NCI-H748 treated with DMSO at 0.1 percent for 48 hours (cell line): ENCODE measurements around the gene SLFN13.
A peak's percentile ranks its signal among the peaks of the same experiment; 100 is the strongest.
"Not testable (repeated sequence)": the region's sequence is repeated elsewhere in the genome, so short reads cannot be mapped to it uniquely, and the experiment has no call there.

Experiments
- DNase-seq: peaks from one replicate; lab custom pipeline; 2025; lab: John Stamatoyannopoulos, UW

Gene SLFN13, protein sequence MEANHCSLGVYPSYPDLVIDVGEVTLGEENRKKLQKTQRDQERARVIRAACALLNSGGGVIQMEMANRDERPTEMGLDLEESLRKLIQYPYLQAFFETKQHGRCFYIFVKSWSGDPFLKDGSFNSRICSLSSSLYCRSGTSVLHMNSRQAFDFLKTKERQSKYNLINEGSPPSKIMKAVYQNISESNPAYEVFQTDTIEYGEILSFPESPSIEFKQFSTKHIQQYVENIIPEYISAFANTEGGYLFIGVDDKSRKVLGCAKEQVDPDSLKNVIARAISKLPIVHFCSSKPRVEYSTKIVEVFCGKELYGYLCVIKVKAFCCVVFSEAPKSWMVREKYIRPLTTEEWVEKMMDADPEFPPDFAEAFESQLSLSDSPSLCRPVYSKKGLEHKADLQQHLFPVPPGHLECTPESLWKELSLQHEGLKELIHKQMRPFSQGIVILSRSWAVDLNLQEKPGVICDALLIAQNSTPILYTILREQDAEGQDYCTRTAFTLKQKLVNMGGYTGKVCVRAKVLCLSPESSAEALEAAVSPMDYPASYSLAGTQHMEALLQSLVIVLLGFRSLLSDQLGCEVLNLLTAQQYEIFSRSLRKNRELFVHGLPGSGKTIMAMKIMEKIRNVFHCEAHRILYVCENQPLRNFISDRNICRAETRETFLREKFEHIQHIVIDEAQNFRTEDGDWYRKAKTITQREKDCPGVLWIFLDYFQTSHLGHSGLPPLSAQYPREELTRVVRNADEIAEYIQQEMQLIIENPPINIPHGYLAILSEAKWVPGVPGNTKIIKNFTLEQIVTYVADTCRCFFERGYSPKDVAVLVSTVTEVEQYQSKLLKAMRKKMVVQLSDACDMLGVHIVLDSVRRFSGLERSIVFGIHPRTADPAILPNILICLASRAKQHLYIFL

GRCh38 chr17:35448214-35448898, at the start of gene SLFN13:
TSS of gene SLFN13 (minus strand) at chr17:35448766. CDS start at chr17:35445680, 3,086 bp downstream.
- DNase-seq = peak; percentile 71

GRCh38 chr17:35496451-35497290, 48.1 kb upstream of the SLFN13 start:
- no peak for DNase-seq

- DNase-seq = no peak
These were observed 44.5 kb upstream of the SLFN13 start for GRCh38 chr17:35493040-35493439.

DNA sequence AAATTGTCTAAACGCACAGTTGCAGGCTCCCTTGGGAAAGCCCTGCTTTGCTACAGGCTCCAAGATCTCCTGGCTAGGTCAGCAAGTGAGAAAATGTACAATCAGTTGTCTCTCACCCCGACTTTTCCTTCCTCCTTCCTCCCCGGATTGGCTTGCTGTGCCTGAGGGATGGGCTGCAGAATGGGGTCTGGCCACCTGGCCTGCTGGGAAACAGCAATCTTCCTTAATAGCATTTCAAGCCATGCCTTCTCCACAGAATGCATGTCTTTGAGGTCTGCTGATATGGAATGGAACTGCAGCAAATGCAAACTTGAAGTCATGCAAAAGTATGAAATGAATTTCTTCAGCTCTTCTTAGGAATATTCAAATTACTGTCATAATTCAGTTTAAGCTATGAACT, 42.9 kb upstream of the SLFN13 start:
- DNase-seq = no peak

- no peak for DNase-seq
These were observed 41.4 kb upstream of the SLFN13 start for GRCh38 chr17:35489944-35490343.

- DNase-seq = no peak
These were observed 40.4 kb upstream of the SLFN13 start for GRCh38 chr17:35488991-35489390.

DNA sequence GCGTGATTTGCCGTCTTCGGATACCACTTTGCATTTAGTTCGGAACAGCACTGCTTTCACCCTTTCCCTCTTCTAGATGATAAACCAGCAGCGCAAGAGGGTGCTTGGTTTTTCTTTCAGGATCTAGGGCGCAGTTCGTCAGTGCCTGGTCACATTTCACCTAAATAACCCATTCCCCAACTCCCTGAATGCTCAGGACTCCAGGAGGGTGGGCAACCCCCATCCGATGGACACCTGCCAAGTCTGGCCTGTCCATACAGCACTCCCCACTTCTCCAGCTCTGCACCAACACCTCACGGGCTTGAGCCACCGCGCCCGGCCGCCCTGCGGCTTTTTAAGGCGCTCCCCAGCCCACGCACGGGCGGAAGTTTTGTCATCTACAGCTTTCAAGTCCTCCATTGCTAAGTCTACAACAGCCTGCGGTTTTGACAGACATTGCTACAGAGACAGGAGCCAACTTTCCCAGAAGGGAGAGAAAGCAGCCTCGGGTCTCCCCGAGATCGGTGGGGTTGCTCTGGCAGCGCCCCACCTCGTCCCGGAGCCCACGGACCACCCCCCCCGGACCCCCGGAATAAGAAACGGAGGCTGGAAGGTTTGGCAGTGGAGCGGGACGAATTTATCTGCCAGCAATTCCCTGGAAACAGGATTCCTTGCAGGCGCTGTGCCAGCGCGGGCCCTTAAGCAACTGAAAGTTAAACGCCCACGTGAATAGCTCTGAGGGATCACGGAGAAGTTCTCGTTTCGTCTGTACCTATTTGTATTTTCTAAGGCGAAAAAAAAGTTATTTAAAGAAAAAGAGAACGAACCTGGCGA, 38.6 kb upstream of the SLFN13 start:
- DNase-seq = no peak

GRCh38 chr17:35479271-35479670, 30.7 kb upstream of the SLFN13 start:
- no peak for DNase-seq

DNA sequence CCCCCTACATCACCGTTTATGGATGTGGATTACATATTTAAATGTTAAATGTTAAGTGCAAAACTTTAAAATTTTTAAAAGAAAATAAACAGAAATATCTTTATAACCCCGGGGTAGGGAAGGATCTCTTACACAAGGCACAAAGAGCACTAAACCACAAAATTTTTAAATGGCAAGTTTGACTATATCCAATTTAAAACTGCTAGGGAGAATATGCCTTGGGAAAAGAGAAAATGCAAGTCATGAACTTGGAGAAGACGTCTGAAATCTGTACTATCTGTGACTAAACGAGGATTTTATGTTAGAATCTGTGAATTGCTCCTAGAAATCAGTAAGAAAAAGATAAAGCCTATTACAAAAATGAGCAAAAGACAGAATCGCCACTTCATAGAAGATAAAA, 28.7 kb upstream of the SLFN13 start:
- DNase-seq = no peak

GRCh38 chr17:35476283-35476820, 27.8 kb upstream of the SLFN13 start:
- DNase-seq = no peak

- no peak for DNase-seq
These were observed 19.9 kb upstream of the SLFN13 start for GRCh38 chr17:35468475-35468874.

DNA sequence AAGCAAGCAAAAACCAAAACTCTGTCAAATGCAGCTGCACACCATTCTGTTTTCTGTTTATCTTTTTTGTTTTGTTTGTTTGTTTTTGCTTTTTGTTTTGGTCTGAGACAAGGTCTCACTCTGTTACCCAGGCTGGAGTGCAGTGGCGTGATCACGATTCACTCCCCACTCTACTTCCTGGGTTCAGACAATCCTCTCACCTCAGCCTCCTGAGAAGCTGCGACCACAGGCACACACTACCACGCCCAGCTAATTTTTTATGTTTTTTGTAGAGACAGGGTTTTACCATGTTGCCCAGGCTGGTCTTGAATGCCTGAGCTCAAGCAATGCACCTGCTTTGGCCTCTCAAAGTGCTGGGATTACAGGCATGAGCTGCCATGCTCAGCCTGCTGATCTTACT, 19.3 kb upstream of the SLFN13 start:
- DNase-seq = no peak

- DNase-seq = no peak
These were observed 11.8 kb upstream of the SLFN13 start for GRCh38 chr17:35460354-35460851.

- not testable (repeated sequence) for DNase-seq
These were observed 5.5 kb upstream of the SLFN13 start for GRCh38 chr17:35454035-35454434.

GRCh38 chr17:35453171-35453570, 4.6 kb upstream of the SLFN13 start:
- no peak for DNase-seq

DNA sequence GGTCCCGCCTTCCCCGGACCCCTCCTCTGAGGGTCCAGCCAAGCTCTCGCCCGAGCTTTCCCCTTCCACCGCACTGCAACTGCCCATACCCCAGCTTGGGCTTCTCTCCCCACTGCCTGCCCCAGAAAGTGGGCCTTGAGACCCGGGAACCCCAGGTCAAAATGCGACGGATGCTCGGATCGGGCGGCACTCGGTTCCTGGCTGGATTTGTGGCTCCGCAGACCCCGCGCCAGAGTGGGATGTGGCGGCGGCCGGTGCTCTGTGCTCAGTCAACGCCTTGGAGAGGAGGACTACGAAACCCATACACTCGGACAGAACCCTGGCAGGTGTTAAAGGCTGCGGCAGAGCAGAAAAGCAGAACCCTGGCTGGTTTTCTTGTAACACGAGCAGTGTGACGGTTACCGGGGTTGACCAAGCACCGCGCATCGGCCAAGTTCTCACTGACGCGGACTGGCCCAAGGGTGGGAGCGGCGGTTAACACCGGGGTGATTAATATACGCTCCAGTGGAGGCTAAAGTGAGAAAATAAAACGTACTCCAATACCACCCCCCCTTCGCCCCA, 885 bp upstream of the SLFN13 start:
- no peak for DNase-seq

GRCh38 chr17:35448899-35449227, 297 bp upstream of the SLFN13 start:
- no peak for DNase-seq

- no peak for DNase-seq
These were observed 1.1 kb downstream of the SLFN13 start for GRCh38 chr17:35447499-35447898.

DNA sequence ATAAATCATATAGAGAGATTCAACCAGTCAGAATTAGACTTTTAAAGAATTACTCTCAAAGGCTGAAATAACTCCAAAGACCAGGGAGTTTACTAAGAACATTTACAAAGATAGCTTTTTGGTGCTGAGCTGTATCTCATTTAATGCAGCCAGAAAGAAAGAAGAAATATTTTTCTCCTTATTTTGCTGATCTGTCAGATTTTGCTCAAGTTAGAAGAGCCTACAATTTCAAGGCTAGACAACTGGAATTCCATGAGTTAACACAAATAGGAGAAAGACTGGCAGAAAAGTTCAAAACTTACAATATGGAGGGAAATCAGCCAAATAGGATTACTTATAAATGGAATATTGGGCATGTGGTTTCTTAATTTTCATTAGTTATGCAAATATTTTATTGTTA, 10.1 kb downstream of the SLFN13 start:
- no peak for DNase-seq
